HG03575 (cell line): ENCODE measurements around the gene SLC8B1.

Source experiments
- ATAC-seq: cut with Tn5 transposase; IDR thresholded peaks from one replicate; pipeline ENCODE4 v1.9.1; 2021; ENCODE audit not compliant: unreplicated experiment, insufficient number of reproducible peaks, low FRiP score; ENCODE audit errors: extremely low read depth

Gene SLC8B1

DNA sequence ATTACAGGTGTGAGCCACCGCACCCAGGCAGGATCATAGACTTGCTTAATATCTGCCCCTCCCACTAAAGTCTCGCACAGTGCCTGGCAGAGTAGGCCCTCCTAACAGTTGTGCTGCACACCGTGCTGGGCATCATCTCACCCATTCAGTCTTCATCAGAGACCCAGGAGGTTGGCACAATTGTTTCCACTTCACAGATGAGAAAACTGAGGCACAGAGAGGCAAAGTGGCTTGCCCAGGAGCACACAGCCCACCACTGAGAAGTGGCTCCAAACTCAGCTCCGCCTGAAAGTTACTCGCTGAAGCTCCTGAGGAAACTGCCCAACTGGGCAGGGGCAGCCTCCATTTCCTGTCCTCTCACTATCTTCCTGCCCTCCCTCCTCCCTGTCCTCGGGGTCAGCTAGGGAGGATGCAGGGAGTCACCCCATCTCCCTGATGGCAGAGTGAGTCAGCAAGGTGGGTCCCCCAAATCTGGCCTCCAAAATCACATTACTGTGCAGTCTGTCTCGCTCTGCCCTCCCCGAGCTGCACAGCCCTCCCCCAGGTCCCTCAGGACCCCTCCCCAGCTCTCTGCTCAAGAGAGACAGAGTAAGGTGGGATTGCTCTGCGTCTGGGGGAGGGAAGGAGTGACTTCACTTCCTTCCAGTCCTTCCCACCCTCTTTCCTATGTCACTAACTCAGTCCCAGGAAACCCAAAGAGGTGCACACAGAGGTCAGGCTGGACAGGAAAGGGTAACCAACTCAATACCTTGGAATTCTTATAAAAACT is 5.7 kb downstream of the SLC8B1 start:
- no peak for ATAC-seq

DNA sequence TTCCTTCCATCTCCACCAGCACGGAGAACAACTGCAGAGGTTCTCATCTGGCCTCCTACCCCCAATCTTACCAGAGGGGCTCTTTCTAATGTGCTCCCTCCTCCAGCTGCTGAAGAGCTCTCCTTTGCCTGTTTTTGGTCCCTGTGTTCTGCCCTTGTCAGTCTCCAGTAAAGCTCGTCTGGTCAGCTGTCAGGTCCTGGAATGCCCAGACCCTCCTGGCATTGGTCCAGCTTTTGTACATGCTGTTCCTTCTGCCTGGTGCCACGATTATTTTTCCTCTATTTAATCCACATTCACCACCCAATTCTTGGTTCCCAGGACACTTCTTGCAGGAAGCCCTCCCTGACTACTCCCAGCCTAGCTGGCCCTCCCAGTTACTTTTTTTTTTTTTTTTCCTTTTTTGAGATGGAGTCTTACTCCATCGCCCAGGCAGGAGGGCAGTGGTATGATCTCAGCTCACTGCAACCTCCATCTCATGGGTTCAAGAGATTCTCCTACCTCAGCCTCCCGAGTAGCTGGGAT is 6.5 kb downstream of the SLC8B1 start:
- no peak for ATAC-seq

DNA sequence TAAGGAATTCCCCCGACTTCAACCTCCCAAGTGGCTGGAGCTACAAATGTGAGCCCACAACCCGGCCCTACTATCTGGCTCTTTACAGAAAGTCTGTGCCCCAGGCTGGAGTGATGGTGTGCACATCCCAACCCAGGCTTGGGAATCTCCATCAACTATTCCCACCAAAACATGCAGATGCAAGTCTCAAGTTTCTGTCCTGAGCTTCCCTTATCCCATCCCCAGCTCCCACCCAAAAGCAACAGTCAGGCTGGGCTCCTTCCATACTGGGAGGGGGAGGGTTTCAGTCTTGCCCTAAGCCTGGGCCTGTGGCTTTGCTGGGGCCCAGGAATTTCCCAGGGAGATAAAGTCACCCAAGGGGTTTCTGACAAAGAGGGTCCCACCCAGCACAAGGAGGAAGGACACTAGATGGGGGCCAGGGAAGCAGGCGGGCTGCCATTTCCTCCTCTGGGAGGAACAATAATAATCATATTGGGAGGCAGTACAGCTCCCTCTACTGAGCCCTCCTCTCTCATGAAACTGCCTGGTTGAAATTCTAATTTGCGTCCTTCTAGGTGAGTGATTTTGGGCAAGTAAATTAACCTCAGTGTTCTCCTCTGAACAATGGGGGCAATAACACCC is 8.0 kb downstream of the SLC8B1 start:
- no peak for ATAC-seq

DNA sequence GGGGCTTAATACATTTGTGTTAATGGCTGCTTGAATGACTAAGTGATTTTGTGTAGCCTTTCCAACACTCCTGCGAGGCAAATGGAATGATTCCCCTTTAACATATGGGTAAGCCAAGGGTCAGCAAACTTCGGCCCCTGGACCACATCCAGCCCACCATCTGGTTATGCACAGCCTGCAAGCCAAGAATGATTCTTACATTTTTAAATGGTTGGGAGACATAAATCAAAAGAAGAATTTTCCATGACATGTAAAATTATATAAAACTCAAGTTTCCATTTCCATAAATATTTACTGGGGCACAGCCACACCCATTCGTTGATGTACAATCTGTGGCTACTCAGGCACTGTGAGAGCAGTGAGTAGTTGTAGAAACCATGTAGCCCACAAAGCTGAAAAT is 9.0 kb downstream of the SLC8B1 start:
- no peak for ATAC-seq

DNA sequence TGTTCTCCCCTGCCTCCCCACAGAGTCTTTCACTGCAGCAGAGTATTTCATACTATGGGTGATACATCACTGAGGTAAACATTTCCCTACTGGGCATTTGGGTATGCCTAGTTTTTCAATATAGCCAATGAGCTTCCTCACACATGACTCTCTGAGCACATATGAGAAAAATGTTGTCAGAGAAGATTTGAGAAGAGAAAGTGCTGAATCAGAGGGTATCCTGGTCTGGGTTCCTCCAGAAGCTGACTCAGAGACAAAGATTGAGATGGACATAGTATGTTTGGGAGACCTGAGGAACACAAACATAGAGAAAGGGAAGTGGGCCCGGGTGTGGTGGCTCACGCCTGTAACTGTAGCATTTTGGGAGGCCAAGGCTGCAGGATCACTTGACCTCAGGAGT is 12.6 kb downstream of the SLC8B1 start:
- no peak for ATAC-seq

DNA sequence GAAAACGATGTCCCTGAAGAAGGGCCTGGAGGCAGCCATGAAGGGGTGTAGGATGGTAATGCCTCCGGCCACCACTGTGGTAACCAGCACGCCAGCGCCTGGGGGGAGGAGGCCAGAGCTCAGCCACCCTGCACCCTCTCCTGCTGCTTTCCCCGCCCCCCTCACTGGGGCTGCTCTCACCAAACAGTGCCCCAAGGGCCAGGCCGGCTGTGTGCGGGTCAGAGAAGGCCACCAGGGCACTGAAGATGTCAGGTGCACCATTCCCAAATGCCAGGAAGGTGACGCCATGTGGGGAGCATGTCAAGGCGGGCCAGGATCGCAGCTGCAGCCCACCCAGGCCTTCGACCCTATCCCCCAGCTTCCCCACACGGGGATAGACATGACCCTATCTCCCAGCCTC is 14.5 kb downstream of the SLC8B1 start:
- ATAC-seq = no peak

DNA sequence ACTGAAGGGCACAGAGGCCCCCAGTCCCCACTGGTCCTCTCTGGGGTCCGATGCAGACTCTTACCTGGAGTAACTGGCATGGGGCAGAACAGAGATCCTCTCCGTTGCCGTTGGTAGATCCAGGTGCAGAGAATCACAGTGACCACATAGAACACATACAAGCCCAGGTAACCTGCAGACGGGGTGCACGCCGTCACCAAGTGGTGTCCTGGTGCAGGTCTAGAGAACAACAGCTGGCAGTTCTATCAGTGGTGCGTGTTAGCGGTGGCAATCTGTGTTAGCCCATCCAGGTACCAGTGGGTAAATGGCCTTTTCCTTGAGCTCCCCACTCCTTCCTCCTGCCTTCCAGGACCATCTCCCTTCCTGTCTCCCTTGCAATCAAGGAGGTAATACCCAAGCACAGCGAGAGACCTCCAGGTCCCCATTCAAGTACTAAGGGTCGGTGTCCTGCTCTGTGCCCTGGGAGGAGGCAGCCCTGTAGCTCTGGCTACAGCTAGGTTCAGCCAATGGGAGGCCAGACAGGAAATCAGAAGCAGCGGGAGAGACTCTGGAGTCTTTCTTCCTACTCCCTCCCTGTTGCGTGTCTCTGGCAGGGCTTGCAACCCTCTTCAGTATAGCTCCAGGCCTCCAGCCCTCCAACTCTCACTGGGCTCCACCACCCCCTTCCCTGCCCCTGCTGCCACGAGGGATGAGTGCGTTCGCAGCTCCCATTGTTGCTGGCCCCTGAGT is 15.8 kb downstream of the SLC8B1 start:
- ATAC-seq = no peak

DNA sequence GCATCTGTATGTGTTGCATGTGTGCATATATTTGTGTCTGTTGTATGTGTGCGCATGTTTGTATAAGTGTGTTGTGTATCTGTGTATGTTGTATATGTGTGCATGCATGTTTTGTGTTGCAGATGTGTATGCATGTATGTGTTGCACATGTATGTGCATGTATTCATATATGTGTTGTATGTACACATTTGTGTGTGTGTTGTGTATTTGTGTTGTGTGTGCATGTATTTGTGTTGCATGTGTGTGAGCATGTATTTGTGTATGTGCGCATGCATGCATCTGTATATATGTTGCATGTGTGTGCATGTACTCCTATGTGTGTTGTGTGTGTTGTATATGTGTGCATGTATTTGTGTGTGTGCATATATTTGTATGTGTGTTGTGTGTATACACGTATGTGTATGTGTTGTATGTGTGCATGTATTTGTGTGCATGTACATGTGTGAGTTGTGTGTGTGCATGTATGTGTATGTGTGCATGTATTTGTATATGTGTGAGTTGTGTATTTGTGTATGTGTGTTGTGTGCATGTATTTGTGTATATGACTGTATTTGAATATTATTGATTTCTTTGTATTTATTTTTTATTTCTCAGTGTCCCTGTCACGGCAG is 16.8 kb downstream of the SLC8B1 start:
- ATAC-seq = no peak

DNA sequence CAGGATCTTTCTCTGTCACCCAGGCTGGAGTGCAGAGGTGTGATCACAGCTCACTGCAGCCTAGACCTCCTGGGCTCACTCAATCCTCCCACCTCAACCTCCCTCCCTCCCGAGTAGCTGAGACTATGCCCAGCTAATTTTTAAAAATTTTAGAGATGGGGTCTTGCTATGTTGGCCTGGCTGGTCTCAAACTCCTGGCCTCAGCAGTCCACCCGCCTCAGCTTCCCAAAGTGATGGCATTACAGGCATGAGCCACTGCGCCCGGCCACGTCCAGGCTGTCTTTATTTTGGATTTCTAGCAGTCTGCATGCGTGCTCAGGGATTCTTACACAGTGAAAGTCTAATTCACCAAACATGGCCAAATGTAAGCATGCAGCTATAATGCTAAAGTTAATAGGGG is 17.8 kb downstream of the SLC8B1 start:
- ATAC-seq = no peak

DNA sequence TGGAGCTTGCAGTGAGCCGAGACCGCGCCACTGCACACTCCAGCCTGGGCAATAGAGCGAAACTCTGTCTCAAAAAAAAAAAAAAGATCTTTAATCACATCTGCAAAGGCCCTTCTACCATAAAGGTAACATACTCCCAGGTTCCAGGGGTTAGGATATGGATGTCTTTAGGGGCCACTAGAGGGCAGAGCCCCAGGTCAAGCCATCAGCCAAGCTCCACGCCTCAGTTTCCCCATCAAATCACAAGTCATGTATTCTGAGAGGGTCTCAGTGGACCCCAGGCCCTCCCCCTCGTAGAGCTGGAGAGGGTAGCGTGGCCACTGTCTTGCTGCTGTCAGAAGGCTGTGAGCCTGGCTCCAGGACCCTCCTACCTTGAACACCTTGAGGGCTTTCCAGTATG is 18.8 kb downstream of the SLC8B1 start:
- no peak for ATAC-seq

DNA sequence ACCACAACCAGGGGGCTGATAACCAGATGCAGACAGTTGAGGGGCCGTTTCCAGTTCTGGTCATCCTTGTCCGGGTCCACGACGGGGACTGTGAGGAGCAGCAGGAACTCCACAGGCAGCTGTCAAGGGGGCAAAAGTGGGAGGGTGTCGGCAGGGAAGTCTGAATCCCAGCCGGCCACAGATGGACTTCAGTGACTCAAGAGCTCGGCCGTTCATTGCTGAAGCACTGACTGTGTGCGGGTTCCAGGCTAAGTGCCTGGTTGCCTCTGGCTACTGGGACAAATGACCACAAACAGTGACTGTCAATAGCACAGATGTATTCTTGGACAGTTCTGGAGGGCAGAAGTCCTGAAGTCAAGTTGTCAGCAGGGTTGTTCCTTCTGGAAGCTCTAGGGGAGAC is 19.6 kb downstream of the SLC8B1 start:
- no peak for ATAC-seq

DNA sequence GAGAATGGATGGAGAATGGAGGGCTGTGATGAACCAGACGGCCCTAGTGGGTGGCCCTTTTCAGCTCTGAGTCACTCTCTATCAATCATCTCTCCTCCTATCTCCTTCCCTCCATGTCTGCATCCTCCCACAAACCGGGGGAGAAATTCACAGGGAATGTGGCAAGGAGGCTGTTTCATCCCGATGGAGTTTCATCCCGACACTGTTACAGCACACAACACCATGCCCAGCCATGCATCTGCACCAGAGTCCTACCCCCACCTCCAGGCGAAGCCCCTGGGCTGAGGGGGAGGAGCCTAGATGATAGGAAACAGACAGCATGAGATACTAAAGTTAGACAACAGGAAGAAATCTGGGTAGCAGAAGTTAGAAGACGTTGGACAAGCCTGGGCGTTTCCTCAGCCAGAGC is 20.8 kb downstream of the SLC8B1 start:
- ATAC-seq = no peak

DNA sequence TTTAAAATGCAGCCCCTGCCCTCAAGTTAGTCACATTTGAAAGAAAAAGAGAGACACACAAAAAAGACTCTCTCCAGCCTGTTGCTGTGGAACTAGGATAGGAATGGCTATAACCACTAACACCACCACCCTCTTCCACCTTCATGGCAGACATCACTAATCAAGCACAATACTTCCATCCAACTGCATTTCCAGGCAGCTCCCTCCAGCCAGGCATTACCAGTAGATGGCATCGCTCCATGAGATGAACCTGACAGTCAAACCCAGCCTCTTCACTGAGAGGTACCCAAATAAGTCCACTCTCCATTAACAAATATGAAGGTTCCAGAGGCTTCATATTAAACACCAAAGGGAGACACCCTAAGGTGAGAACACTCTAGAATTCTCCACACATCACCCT is 24.4 kb downstream of the SLC8B1 start:
- no peak for ATAC-seq

DNA sequence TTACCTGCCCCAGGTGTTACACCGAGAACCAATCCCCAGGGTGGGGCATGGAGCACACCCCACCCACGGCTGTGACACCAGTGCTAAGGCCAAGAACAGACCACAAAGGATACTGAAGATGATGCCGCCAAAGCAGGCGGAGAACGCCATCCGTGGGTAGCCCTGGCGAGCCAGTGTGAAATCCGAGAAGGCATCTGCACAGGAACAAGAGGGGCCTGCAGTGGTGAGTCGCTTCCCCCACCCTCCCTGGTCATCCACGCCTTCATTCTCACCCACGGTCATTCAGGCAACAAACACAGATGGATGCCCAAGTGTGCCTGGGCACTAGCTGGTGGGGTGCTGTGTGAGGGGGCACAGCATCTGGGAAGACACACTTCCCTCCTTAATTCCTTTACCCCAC is 28.5 kb downstream of the SLC8B1 start:
- no peak for ATAC-seq

DNA sequence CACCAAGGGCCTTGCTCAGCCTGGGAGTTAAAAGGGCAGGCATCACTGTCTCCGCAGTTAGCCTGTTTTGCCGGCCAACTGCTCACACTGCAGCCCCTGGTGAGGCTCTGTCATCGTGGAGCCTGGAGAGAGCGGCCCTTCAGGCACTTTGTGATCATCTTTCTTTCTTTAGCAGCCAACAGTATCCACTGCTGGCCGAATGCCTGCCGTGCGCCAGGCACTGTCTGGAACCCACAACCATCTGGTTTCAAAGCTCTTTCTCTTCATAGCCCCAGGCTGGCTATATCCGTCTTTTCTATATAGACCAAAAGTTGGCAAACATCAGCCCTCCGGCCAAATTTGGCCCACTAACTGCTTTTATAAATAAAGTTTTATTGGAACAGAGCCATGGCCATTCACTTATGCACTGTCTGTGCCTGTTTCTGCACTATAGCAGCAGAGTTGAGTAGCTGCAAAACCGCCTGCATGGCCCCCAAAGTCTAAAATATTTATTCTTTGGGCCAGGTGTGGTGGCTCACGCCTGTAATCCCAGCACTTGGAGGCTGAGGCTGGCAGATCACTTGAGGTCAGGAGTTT is 29.5 kb downstream of the SLC8B1 start:
- no peak for ATAC-seq

DNA sequence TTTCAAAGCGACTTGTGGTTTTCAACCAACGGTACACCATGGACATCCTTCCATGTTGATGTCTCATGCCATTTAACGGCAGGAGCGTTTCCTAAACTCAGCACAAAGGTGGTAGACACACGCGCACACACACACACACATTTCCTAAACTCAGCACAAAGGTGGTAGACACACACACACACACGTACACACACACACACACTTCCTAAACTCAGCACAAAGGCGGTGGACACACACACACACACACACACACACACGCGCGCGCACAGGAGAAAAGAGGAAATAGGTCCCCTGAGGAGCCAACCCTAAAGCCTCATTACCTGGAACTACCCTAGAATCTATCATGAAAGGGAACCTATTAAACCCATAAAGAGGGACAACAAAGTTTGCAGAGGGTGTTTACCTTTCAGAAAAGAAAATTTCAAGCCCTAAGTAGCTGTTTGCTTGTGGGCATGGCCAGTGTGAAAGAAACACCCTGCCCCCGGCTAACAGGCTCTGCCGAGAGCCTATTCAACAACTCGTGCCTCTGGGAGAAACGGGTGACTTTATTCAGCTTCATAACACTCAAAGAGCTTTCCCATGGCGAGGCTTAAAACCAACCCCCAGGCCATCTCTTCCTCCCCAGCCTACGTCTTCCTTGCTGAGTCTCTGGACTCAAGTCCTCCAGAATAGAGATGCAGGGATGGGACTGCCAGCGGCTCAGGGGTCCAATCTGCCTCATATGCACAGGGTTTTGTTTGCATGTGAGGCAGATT is 31.8 kb downstream of the SLC8B1 start:
- ATAC-seq = no peak

DNA sequence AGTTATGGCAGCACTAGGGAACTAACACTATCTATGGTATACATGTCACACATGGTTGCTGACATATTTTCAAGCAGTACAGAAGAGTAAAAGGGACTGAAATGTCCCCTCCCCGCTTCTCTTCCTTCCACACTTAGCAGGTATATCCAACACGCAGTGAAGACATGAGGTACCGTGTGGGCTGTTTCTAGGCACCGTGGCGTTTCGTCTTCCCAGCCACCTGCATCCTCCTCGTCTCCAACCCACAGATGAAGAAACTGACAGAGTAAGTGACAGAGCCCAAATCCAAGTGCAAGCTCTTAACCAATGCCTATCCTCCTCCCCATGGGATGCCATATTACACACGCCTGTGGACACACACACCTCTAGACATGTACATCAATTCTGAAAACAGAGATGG is 32.4 kb downstream of the SLC8B1 start:
- no peak for ATAC-seq

DNA sequence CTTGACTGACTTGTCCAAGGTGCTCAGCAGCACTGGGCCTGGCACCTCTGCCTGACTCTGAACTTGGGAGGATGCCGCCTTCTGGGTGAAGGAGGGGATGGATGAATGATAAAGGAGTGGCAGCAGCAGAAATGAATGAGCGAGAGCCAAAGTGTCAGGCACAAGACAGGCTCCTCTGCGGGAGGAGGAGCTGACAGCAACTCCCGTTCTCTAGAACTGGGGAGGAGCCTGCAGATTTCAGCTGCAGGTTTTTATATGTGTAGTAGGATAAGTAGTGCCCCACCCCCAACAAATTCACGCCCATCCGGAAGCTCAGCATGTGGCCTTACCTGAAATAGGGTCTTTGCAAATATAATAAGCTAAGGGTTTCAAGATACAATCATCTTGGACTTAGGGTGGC is 33.1 kb downstream of the SLC8B1 start:
- ATAC-seq = no peak
